Measurements from ENCODE around the gene PLA2G4A.
A peak's percentile ranks its signal among the peaks of the same experiment; 100 is the strongest.

The PLA2G4A gene

GRCh38 chr1:186828611-186829454, at the start of gene PLA2G4A:
Gene PLA2G4A, plus strand, starts transcription at chr1:186828949. Its CDS starts 25,406 bp downstream, at chr1:186854355.
- no peak for DNase-seq

GRCh38 chr1:186780076-186780475, 48.7 kb upstream of the PLA2G4A start:
- DNase-seq: no peak

GRCh38 chr1:186781730-186782129, 47.0 kb upstream of the PLA2G4A start:
- no peak for DNase-seq

GRCh38 chr1:186782791-186783190, 46.0 kb upstream of the PLA2G4A start:
- DNase-seq: no peak

GRCh38 chr1:186783193-186783592, 45.6 kb upstream of the PLA2G4A start:
- no peak for DNase-seq

- no peak for DNase-seq
Measured at GRCh38 chr1:186785503-186785902, 43.2 kb upstream of the PLA2G4A start.

- no peak for DNase-seq
Measured at GRCh38 chr1:186790101-186790500, 38.6 kb upstream of the PLA2G4A start.

- DNase-seq: no peak
Measured at GRCh38 chr1:186792870-186793581, 35.7 kb upstream of the PLA2G4A start.

GRCh38 chr1:186793582-186793927, 35.2 kb upstream of the PLA2G4A start:
- no peak for DNase-seq

- DNase-seq: no peak
Measured at GRCh38 chr1:186798960-186799688, 29.6 kb upstream of the PLA2G4A start.

GRCh38 chr1:186799689-186800054, 29.1 kb upstream of the PLA2G4A start:
- DNase-seq: no peak

- DNase-seq: no peak
Measured at GRCh38 chr1:186802388-186802787, 26.4 kb upstream of the PLA2G4A start.

- no peak for DNase-seq
Measured at GRCh38 chr1:186804679-186805078, 24.1 kb upstream of the PLA2G4A start.

GRCh38 chr1:186806477-186806876, 22.3 kb upstream of the PLA2G4A start:
- peak in 1 of 2 experiments; percentile 14 for DNase-seq

GRCh38 chr1:186807163-186807562, 21.6 kb upstream of the PLA2G4A start:
- no peak for DNase-seq

- no peak for DNase-seq
Measured at GRCh38 chr1:186811892-186812291, 16.9 kb upstream of the PLA2G4A start.

- DNase-seq: no peak
Measured at GRCh38 chr1:186812570-186812969, 16.2 kb upstream of the PLA2G4A start.

GRCh38 chr1:186813420-186813819, 15.3 kb upstream of the PLA2G4A start:
- DNase-seq: no peak

- no peak for DNase-seq
Measured at GRCh38 chr1:186819126-186819525, 9.6 kb upstream of the PLA2G4A start.

- no peak for DNase-seq
Measured at GRCh38 chr1:186819563-186819962, 9.2 kb upstream of the PLA2G4A start.

- no peak for DNase-seq
Measured at GRCh38 chr1:186829686-186830587, 1.2 kb downstream of the PLA2G4A start.

GRCh38 chr1:186831168-186831567, 2.4 kb downstream of the PLA2G4A start:
- DNase-seq: no peak

Measured in NCI-H446 (cell line).